Epithelial cell of esophagus (primary cell): Measurements from ENCODE around the gene CNTNAP2.

Experiments
- DNase-seq: peaks from one replicate; pipeline ENCODE4 v3.0.0; 2010; ENCODE audit warnings: low read depth
- H3K4me3 ChIP-seq: 2 replicates; pipeline ENCODE4 v1.5.1; 2011; ENCODE audit warnings: mild to moderate bottlenecking, low read length, control low read depth
- TF ChIP-seq, protein P1 (sequence below): IDR thresholded peaks from 2 replicates; pipeline ENCODE4 v1.5.1; 2011; ENCODE audit warnings: low read depth, mild to moderate bottlenecking, low read length, control low read depth, inconsistent platforms; ENCODE audit not compliant: insufficient read depth; ENCODE audit errors: missing control alignments

CNTNAP2 gene

DNA sequence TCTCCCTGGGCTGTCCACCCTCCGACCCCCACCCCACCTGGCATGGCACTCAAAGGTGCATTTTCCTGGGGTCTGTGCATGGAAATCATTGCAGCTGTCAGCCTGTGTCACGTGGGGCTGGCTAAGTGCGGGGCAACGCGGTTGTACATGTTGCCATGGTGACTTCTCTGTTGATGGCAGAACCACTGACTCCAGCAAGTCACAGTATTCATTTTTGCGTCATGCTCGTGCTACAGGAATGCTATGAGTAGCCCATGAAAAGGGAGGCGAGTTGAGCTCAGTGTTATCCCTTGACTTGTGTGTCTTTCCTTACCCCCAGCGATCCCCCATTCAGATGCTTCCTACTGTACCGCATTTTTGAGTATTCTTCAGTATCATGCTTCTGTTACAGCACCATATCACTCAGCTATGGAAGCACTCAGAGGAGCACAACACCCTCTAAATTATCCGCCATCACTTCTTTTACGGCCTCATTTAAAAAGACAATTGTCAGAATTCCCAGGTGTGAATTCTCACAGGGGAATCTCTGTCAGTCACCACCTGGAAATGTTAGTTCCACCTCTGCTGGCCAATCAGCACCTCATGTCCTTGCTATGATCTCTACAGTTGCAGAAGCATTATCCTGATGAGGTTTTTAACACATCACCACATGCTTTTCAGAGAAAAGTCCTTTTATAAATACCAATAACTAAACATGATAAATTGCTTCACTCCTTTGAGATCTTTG, 2279.6 kb downstream of the CNTNAP2 start:
- H3K4me3 ChIP-seq, result no peak overlapping the region
- no peak for DNase-seq
- TF ChIP-seq, protein P1, sequence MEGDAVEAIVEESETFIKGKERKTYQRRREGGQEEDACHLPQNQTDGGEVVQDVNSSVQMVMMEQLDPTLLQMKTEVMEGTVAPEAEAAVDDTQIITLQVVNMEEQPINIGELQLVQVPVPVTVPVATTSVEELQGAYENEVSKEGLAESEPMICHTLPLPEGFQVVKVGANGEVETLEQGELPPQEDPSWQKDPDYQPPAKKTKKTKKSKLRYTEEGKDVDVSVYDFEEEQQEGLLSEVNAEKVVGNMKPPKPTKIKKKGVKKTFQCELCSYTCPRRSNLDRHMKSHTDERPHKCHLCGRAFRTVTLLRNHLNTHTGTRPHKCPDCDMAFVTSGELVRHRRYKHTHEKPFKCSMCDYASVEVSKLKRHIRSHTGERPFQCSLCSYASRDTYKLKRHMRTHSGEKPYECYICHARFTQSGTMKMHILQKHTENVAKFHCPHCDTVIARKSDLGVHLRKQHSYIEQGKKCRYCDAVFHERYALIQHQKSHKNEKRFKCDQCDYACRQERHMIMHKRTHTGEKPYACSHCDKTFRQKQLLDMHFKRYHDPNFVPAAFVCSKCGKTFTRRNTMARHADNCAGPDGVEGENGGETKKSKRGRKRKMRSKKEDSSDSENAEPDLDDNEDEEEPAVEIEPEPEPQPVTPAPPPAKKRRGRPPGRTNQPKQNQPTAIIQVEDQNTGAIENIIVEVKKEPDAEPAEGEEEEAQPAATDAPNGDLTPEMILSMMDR, result no peak

- no peak for DNase-seq
- TF ChIP-seq, protein P1, result no peak
- H3K4me3 ChIP-seq, result no peak overlapping the region
Measured at GRCh38 chr7:148397056-148397455, 2280.5 kb downstream of the CNTNAP2 start.

DNA sequence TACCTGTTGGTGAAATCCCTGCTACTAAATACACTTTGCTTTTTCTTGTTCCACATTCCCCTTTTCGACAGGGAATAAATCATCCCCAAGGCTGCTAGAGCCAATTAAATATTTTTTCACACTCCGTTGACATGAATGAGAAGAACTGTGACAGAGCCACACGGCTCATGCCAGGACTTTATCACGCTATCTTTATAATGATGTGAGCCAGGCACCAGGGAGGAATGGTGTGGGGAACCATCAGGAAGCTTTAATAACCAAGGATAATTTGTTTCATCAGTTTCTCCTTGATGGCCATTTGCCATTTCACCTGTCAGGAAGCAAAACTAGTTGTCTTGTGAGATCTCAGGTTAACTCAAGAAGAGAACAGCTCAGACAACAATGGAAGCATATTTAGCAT, 2280.9 kb downstream of the CNTNAP2 start:
- no peak overlapping the region for H3K4me3 ChIP-seq
- TF ChIP-seq, protein P1, result no peak

GRCh38 chr7:148397985-148398384, 2281.4 kb downstream of the CNTNAP2 start:
- no peak for DNase-seq
- H3K4me3 ChIP-seq, result no peak overlapping the region
- TF ChIP-seq, protein P1, result no peak

More for the DNA sequence above, 2280.9 kb downstream of the CNTNAP2 start:
- DNase-seq, result no peak

DNA sequence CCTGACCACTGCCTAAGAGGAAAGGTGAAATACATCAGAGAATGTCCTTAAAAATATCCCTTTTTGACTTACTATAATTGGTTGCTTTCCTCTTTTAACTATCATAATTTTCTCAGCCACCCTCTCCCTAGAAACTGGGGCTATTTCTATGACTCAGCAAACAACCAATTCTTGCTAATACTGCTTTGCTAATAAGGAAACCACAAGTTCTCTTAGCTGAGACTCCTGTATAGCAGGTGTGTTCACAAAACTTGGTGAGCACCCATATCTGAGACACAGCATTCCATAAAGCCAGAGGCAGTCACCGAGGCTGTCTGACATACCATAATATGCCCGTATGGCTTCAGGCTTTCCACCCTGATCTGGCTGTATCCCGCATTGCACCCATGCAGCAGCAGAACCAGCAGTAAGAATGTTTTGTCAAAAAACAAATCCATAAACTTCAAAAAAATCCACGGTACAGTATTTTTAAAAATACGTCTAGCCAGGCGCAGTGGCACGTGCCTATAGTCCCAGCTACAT, 2282.3 kb downstream of the CNTNAP2 start:
- DNase-seq, result peak; percentile 51
- TF ChIP-seq, protein P1, result no peak

GRCh38 chr7:148400101-148400500, 2283.5 kb downstream of the CNTNAP2 start:
- DNase-seq, result no peak
- TF ChIP-seq, protein P1, result no peak
- H3K4me3 ChIP-seq, result no peak overlapping the region

More for the DNA sequence above, 2282.3 kb downstream of the CNTNAP2 start:
- H3K4me3 ChIP-seq, result no peak overlapping the region

DNA sequence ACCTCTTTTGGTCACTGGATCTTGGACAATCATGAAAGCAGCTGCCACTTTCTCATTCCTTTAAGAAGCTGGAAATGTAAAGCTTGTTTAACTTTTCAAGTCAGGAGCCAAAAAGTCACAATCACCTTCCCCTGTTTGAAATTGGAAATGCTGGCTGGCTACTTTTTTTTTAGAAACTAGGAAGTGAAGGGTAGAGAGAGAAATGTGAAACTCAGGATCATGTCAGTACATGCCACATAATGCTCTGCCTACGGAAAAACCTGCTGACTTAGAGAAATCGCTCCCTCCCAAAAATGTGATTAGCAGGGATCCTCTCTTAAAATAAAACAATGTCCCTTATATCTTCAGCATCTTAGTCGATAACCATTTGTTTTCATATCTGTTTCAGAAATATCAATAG, 2285.6 kb downstream of the CNTNAP2 start:
- TF ChIP-seq, protein P1, result no peak
- no peak overlapping the region for H3K4me3 ChIP-seq
- DNase-seq, result peak; percentile 79
